SIG-M5 (cell line): ENCODE measurements around the gene RFNG.

Experiments used
- DNase-seq: peaks from one replicate; lab custom pipeline; 2025; lab: John Stamatoyannopoulos, UW

The RFNG gene

DNA sequence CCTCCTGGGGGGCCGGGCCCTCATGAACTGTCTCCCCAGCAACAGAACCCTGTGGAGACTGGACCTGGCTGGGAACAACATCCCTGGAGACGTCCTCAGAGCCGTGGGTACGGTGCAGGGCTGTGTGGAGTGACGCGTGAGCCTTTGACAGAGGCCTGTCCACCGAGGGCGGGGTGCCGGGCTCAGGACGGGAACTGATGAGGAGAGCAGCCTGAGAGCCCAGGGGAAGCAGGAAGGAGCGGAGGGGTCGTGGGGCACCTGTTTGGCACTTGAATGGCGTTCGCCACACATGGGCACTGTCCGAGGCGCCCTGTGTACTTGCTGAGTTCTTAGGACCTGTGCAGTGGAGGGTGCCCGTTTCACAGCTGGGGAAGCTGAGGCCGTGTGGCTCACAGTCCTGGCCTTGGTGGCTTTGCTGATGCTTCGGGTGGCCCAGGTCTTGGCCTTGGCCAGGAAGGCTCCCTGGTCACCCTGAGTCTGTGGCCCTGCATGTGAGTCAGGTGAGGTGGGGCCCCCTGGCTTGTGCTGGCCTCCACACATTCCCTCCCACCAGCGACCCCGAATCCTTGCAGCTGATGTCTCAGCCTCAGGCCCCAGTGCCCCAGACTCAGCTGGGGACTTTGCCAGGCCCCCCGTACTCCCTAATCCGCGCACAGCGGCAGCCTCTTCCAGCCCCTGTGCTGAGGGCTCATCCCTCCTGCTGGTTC, 26.1 kb downstream of the RFNG start:
- DNase-seq = no peak

GRCh38 chr17:82024859-82025258, 26.8 kb downstream of the RFNG start:
- DNase-seq = no peak

DNA sequence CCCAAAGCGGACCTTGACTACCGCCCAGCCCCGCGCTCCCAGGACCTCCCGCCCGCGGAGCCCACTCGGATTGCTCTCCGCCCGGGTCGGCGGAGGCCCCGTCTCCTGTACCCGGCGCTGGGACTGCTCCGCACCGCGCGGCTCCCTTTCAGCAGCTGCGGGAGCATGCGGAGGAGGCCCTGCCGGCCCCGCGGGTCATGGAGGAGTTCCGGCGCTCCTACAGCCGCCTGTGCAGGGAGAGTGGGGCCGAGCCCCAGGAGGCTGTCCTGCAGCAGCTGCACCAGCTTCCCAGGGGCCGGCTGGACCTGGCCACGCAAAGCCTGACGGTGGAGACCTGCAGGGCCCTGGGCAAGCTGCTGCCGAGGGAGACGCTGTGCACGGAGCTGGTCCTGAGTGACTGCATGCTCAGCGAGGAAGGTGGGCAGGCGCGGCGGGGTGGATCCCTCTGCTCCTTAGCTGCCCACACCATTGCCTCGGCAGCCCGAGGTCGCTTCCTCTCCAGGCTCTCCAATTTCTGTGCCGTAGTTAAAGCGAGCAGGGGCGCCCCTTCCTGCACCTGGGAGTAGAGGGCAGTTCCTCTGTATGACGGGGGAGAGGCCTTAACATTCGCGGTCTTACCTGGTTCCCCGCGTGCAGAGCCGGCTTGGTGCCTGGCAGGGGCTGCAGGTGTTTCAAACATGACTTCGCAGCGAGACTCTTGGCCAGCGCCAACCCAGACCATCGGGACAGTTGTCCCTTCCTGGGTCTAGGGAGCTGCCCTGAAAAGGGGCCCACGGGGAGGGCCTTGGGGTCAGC, 28.0 kb downstream of the RFNG start:
- DNase-seq = no peak

DNA sequence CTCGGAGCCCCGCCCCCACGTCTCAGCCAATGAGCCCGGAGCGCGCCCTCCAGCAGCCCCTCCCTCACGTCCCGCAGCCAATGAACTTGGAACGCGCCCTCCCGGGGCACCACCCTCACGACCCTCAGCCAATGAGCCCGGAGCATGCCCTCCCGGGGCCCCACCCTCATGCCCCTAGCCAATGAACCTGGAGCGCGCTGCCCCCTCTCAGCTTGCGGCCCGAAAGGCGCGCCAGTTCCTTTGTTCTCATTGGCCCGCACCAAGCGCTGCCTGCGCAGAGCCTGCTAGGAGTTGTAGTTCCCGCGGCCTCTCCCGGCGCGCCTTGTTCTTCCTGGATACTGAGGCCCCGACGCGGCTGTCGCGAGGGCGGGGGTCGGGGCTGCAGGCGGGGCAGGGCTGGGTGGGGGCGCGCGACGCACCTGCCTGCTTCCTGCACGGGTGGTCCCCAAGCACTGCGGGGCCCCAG, 28.6 kb downstream of the RFNG start, which contains the start of gene LRRC45:
LRRC45 (plus strand) TSS at position 325 of the 466 bp plus-strand sequence. CDS start 339 bp downstream, outside the sequence.
- peak; percentile 95 for DNase-seq

DNA sequence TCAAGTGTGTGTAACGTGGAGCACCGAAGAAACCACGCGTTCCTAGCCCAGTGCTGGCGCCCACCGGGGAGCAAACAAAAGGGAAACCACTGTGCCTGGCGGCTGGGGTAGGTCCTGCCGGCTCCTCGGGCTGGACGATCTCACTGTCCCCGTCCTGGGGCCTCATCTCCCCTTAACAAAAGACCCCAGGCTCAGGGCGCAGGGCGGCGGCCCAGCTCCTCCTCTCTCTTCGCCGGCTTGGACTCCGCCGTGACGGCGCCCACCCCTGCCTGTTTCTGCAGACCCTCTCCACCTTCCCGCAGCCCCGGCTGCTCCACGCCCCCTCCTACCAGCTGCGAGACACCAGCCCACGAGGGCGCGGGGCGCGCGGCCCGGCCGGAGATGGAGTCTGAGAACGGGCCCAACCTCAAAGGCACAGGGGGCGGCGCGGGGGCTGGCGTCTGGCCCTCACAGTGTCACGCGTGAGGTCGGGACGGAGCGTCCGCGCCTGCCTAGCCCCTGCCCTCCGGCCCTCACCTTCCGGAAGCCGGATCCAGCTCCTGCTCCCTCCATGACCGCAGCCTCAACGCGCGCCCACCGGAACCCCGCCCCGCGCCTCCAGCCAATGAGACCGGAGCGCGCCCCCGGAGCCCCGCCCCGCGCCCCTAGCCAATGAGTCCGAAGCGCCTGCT, 29.2 kb downstream of the RFNG start, which contains the start of gene CENPX:
CENPX (minus strand) TSS at position 569 of the 671 bp plus-strand sequence; CDS start at position 552, 17 bp downstream.
- DNase-seq = no peak

DNA sequence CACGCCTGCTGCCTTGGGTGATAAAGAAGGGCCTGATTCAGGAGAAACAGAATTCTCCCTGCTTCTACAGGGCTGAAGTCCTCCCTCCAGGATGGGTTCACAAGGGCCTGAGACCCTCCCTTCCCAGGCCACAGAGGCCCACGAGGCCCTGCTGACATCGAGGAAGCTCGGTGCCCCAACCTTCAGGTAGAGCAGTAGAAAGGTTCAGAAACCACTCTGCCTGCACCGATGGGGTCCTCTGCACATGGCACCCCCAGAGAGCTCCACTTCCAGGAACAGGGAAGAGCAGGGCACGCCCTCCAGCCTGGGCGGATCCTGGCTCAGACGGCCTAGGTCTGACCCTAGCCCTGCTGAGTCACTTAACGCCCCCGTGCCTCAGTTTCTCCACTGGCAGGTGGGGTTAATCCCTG, 29.7 kb downstream of the RFNG start:
- DNase-seq = no peak

DNA sequence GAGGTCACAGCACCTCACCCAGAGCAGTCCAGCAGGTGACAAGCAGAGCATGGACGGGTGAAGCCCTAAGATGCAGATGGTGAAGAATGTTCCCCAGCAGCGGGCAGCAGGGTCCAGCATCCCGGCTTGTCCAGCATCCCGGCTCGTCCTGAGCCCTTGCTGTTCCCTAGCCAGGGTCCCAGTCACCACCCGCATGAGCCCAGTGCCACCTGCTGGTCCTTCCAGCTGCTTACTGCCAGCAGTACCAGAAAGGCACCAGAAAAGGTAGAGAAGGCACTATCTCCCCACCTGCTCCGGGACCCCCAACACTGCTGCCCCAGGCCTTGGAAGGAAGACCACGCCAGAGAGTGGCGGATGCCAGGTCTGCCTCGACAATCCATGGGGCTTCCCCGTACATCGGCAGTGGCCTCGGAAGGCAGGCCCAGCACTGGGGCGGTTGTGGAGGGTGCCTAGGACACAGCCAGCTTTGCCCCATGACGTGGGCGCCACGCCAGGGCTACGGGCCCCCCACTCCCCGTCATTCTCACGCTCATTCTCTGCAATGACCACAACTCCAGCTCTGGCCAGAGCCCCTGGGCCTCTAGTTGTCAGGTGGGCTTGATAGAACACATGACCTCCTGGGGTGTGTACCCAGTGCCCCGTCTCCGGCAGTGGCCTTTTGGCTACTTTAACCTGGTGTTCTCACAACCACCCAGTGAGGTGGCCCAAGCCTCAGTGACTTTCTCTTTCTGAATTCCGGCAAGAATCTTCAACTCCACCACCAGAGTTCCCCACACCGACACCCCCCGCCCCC, 30.3 kb downstream of the RFNG start:
- DNase-seq = no peak

GRCh38 chr17:82020572-82021106, 31.0 kb downstream of the RFNG start:
- no peak for DNase-seq

DNA sequence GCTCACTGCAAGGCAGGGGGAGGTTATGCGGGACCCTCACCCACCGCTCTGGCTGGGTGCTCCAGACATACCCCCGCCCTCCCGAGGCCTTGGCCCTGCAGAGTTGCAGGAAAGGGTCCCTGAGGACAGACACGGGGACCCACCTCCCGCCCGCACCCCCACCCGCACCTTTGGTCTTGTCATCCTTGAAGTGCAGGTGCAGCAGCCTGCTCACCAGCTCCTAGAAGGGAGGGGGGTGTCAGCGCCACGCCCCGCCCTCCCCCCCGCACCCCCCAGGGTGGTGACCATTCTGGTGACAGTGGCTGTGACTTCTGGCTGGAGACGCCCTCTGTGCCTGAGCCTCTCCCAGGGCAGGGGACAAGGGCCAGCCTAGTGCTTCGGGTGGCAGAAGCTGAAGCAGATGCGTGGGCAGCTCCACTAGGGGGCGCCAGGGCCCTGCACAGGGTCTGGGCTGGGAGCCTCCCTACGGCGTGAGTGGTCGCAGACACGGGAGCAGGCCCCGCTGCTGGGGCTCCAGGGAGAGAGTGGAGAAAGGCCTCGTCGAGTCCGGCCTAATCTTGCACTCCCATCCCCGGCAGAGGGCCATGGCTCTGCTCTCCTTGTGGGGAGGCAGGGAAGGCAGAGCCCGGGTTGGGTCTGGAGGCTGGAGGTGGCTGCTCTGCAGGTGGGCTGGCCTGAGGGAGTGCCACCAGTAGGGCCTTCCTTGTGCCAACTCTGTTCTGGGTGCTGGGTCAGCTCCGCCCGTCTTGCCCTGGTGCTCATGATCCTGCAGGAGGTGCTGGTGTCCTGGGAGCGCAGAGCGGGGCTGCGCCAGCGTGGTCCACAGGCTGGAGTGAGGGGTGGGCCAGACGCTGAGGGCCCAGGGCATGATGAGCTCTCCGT, 31.7 kb downstream of the RFNG start:
- DNase-seq = no peak

DNA sequence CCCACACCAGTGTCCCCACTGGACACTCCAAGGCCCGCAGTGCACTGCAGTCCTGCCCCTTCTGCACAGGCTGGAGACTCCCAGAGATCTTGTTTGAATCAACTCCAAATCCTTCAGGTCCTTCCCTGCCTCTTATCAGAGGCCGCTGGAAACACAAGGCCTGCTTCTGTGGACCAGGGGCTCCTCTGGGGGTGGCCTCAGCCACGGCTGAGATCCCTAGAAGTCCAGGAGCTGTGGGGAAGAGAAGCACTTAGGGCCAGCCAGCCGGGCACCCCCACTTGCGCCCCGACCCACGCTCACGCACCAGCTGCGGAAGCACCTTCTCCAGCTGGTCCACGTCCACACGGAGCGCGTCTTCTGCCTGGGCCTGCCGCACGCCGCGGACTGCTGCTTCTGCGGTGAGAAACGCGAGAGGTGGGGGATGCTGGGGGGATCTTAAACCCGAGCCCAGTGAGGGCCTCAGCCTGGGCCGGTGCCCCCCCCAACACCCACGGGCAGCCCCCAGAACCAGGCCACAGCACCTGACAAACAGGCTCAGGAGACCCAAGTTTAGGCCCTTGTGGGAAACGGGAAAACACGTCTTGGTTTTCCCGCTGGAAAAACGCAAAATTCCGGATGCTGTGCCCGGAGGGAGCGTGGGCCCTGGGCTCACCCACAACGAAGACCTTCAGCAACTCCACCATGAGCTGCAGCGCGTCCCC, 32.5 kb downstream of the RFNG start:
- DNase-seq = no peak

DNA sequence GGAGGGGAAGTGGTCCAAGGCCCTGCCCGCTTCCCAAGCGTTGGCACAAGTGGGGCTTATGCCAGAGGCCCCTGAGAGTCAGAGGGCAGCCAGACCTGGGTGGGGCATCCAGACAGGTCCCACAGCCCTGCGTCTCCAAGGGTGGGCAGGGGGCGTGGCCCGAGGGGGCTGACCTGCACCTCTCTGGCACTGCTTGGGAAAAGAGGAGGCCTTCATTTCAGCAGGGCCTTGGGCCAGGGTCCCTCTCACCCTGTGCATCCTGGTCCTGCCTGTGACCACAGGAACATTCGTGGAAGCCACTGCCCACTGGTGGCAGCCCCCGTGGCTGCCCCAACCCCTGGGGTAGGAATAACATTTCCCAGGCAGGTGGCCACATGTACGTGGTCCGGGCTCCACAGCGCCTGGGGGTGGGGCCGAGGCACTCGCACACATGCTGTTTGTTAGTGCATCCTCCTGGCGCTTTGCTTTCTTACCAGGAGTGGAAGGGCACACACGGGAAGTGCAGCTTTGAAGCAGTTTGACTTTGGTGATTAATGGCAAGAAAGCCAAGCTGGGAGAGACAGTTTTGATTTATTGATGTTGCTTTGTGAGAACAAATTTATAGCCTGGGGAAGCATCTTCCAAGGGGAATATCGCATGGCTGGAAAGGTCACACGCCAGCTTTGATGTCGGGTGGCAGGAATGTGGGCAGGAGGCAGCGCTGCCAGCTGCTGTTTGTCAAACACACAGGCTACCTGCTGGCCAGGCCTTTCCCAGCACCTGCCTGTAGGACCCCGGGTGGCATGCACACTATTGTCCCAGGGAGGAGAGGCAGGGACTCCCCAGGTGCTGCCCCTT, 33.2 kb downstream of the RFNG start:
- no peak for DNase-seq

DNA sequence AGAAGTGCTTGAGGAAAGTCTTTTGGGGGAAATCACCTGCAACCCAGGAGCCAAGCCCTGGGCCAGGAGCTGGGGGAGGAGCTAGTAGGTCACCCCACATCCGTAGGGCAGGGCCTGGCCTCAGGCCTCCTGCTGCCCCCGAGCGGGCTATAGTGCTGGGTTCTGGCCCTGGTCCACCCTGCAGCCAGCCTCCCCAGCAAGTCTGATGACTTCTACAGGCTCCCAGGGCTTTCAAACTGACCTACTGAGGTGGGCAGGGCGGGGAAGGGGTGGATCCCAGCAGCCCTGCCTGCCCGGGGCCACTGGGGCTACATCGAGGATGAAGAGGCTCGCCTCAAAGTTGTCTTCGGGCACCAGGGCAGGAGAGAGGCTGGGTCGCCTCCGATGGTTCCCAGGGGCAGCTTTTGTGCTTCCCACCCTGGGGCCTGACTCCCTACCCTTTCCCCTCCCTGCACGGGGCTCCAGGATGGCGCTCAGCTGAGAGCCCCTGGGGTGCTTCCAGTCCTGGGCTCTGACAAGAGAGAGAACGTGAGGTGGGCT, 33.9 kb downstream of the RFNG start:
- no peak for DNase-seq

DNA sequence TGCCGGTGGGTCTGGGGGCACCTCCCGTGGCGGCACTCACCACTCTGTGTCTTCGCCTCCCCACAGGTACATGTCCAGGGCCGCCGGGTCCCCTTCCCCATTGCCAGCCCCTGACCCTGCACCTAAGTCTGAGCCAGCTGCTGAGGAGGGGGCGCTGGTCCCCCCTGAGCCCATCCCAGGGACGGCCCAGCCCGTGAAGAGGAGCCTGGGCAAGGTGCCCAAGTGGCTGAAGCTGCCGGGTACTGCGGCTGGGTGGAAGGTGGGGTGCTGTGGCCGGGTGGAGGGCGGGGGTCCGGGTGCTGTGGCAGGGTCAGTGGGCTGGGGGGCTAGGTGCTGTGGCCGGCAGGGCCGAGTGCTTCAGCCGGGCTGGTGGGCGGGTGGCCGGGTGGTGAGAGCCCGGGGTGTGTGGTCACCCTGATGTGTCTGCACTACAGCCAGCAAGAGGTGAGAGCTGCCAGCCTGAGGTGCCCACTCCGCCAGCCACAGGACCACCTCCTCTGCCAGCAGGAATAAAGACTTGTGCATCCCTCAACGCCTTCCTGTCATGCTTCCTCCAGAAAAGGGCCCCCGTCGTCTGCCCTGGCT, 34.6 kb downstream of the RFNG start:
- no peak for DNase-seq

DNA sequence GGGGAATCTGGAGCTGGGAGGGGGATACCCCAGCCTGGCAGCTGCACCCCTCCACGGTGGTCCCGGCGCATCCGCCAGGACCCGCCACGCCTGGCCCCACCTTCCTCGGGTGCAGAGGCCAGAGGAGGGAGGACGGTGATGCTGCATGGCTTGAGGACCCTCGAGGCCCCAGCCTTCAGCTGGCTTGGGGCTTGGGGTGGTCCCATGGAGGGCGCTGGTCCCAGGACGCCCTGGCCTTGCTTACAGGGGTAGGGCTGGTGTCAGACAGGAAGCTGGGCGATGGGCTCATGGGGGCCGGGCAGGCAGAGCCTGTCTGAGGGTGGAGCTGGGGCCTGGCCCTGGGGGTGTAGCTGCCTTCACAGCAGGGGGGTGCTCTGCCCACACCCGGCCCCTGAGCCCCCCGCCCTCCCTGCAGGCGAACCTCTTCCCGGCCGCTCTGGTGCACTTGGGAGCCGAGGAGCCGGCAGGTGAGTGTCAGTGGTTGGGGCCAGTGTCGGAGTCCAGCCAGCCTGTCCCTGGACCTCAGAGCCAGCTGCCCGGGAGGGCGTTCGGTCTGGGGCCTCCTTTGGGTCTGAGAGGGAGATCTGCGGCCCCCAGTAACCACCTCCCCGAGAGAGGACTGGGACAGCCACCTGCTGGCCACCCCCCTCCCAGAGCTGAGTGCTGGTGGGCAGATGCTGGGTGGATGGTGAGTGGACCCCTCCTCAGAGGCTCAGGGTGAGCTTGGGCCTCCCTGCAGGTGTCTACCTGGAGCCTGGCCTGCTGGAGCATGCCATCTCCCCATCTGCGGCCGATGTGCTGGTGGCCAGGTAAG, 35.3 kb downstream of the RFNG start:
- no peak for DNase-seq

GRCh38 chr17:82015311-82015971, 36.2 kb downstream of the RFNG start:
- no peak for DNase-seq

DNA sequence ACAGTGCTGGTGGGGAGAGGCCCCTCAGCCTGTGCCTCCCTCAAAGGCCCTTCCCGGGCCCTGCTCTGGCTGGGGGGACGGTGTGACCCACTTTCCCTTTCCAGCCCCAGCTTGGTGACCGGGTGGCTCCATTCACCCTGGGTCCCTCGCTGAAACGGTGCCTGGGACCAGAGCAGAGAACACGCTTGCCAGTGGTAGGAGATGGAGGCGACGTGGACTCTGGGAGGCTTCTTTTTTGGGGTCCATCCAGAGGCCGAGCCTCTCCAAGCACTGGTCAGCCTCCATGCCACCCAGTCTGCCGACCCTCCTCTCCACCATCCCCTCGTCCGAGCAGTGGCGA, 36.7 kb downstream of the RFNG start:
- no peak for DNase-seq

DNA sequence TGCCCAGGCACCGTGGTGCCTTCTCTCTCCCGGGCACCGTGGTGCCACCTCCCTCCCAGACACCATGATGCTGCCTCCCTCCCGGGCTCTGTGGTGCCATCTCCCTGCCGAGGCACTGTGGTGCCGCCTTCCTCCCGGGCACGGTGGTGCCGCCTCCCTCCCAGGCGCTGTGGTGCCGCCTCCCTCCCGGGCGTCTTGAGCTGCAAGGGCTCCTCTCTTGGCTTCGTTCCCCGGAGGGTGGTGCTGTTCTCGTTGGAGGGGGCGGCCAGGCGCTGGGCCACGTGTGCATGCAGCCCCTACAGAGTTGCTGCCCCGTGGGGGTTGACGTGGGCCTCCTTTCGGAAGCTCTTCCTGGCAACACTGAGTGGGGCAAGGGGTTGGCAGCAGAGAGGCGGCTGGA, 37.2 kb downstream of the RFNG start:
- DNase-seq = no peak
